Activated T-helper 1 cell treated with anti-CD3 and anti-CD28 coated beads, Interleukin-2, amount 50 U/mL, for 16 hours (primary cell): ENCODE measurements around the gene BEST1.
"Not testable (repeated sequence)": the region's sequence is repeated elsewhere in the genome, so short reads cannot be mapped to it uniquely, and the experiment has no call there.

ENCODE experiments used
- DNase-seq, 2 donors: peaks; one replicate each; pipeline ENCODE4 v3.0.0-alpha.2; 2020; ENCODE audit warnings: low read depth in 1 of 2, low spot score in 1 of 2

BEST1 gene

GRCh38 chr11:61947486-61948210, 2.5 kb upstream of the BEST1 start:
- DNase-seq, result peak; percentile 24 to 25

- no peak for DNase-seq
Measured at GRCh38 chr11:61948505-61948904, 1.6 kb upstream of the BEST1 start.

GRCh38 chr11:61949169-61950034, 749 bp upstream of the BEST1 start:
- DNase-seq, result no peak

GRCh38 chr11:61951484-61952135, 1.5 kb downstream of the BEST1 start:
- DNase-seq, result no peak

- DNase-seq, result no peak
Measured at GRCh38 chr11:61952882-61953281, 2.7 kb downstream of the BEST1 start.

GRCh38 chr11:61953632-61954031, 3.5 kb downstream of the BEST1 start:
- not testable (repeated sequence) for DNase-seq

GRCh38 chr11:61954106-61954850, 4.1 kb downstream of the BEST1 start:
- DNase-seq, result no peak

- no peak for DNase-seq
Measured at GRCh38 chr11:61954851-61955421, 4.8 kb downstream of the BEST1 start.

GRCh38 chr11:61955422-61956135, 5.4 kb downstream of the BEST1 start:
- no peak for DNase-seq

GRCh38 chr11:61956191-61957020, 6.3 kb downstream of the BEST1 start:
- no peak for DNase-seq

- DNase-seq, result no peak
Measured at GRCh38 chr11:61957021-61957770, 7.0 kb downstream of the BEST1 start.

- no peak for DNase-seq
Measured at GRCh38 chr11:61958590-61958989, 8.4 kb downstream of the BEST1 start.

GRCh38 chr11:61959114-61959513, 9.0 kb downstream of the BEST1 start:
- no peak for DNase-seq

GRCh38 chr11:61959678-61960077, 9.5 kb downstream of the BEST1 start:
- DNase-seq, result no peak

GRCh38 chr11:61960532-61960931, 10.4 kb downstream of the BEST1 start:
- no peak for DNase-seq

- no peak for DNase-seq
Measured at GRCh38 chr11:61961570-61962212, 11.5 kb downstream of the BEST1 start.

- no peak for DNase-seq
Measured at GRCh38 chr11:61962213-61963015, 12.3 kb downstream of the BEST1 start.

GRCh38 chr11:61963016-61963281, 12.8 kb downstream of the BEST1 start:
- DNase-seq, result no peak
